ENCODE measurements around the gene TGDS. TPM values are rescaled to one million over a fixed set of nuclear protein-coding genes. Genes with fewer than 3 reads are reported as not detected.

TGDS gene
- total and polyA plus RNA-seq, 2 of the 8 experiments (the other 6 are each of a cell fraction or from before 2014, with no cell fraction given): 11.6 to 11.8 TPM

GRCh38 chr13:94599877-94600276, 3.9 kb upstream of the TGDS start:
- H3K56ac ChIP-seq (replicated peaks; ENCODE audit: insufficient read length, low read depth, low read length): no peak overlapping the region
- ChIA-PET POLR2A (ENCODE audit: partially characterized antibody) (no interaction called here), CTCF (ENCODE audit: partially characterized antibody) (interaction anchor here (0.6 to 0.9 kb wide), 2 partner anchors 18 to 1219 kb away, joined by 3 read pairs; no protein-coding TSS in a partner anchor)
- no peak overlapping the region for H4K91ac ChIP-seq (replicated peaks; ENCODE audit: insufficient read length, low read length)
- no peak for TF ChIP-seq ATF2 (IDR thresholded peaks at IDR 0.05; ENCODE audit: low read length)
- no peak overlapping the region for H2AFZ ChIP-seq (ENCODE audit: low read length)
- H3K23ac ChIP-seq (ENCODE audit: insufficient read length): no peak overlapping the region
- no peak overlapping the region for H3K9ac ChIP-seq (replicated peaks in 1 of 4; ENCODE audit: extremely low read depth in 1 of 4, low read depth in 3 of 4, low read length in 3 of 4)
- H3K27ac ChIP-seq (ENCODE audit: low read depth, low read length): no peak overlapping the region
- no peak overlapping the region for H2BK120ac ChIP-seq (replicated peaks; ENCODE audit: low read depth, low read length)
- peaks cover 2 to 26% of the 10 kb centered on the region in 2 experiments; a peak in 3 of 4 replicates for H3K79me2 ChIP-seq (ENCODE audit: control insufficient read depth in 1 of 2, insufficient read depth in 2 of 2, low read length in 2 of 2)
- no peak overlapping the region for H3K4me3 ChIP-seq (ENCODE audit: extremely low read depth in 1 of 4, insufficient read depth in 2 of 4, low read depth in 3 of 4, low read length in 4 of 4)
- no peak for DNase-seq (ENCODE audit: low read depth in 1 of 2, low spot score in 2 of 2)
- 94% methylated on average over 3 of the region's 3 CpGs; no CpG with 5 or more reads in 1 of the 2 experiments for WGBS, 2 experiments (ENCODE audit: extremely low coverage in 1 of 2, insufficient coverage in 1 of 2, insufficient read length in 1 of 2, insufficient replicate concordance in 2 of 2, low coverage in 1 of 2, low lambda C conversion rate in 2 of 2, missing lambda C conversion rate in 1 of 2)
- no peak overlapping the region for H4K5ac ChIP-seq (ENCODE audit: insufficient read length, low read depth, low read length)
- peaks cover 4 to 8% of the 10 kb centered on the region in 2 experiments for H3K9me3 ChIP-seq (ENCODE audit: insufficient read depth in 2 of 2, low read depth in 1 of 2, low read length in 1 of 2)
- no peak overlapping the region for H2BK5ac ChIP-seq (ENCODE audit: low read depth, low read length)
- no peak overlapping the region for H3K4me2 ChIP-seq (ENCODE audit: insufficient read depth in 1 of 2, low read depth in 2 of 2, low read length in 2 of 2)
- H4K20me1 ChIP-seq (replicated peaks in 1 of 2; ENCODE audit: control insufficient read depth in 1 of 2, insufficient read depth in 2 of 2, low read length in 2 of 2): no peaks in the 10 kb centered on the region
- H3K23me2 ChIP-seq (ENCODE audit: low read depth, low read length): peaks cover 13% of the 10 kb centered on the region
- no peak overlapping the region for H2AK5ac ChIP-seq (ENCODE audit: low read depth, low read length)
- H3K79me1 ChIP-seq (ENCODE audit: low read depth, low read length): peaks cover 5% of the 10 kb centered on the region; the same call in 1 of the 2 replicates
- no peak overlapping the region for H2BK12ac ChIP-seq (ENCODE audit: low read depth, low read length)
- no peak overlapping the region for H4K8ac ChIP-seq (ENCODE audit: extremely low read depth, insufficient read depth, low read length)
- no peak overlapping the region for H2BK15ac ChIP-seq (ENCODE audit: low read length)
- no peaks in the 10 kb centered on the region for H3K36me3 ChIP-seq (ENCODE audit: control insufficient read depth in 2 of 4, insufficient read depth in 4 of 4, low read length in 3 of 4)
- no peak overlapping the region for H3K4ac ChIP-seq (replicated peaks; ENCODE audit: insufficient read length, low read depth, low read length)
- no peak for FAIRE-seq
- H3K4me1 ChIP-seq (replicated peaks in 1 of 4; ENCODE audit: control insufficient read depth in 3 of 4, insufficient read depth in 4 of 4, low read length in 3 of 4): peaks cover 0 to 4% (median 2%) of the 10 kb centered on the region in 4 experiments; a peak in 2 of 7 replicates
- no peak overlapping the region for H3K18ac ChIP-seq (ENCODE audit: extremely low read depth, low read length)
- no peak overlapping the region for H2BK20ac ChIP-seq (ENCODE audit: low read length)
- H3K27me3 ChIP-seq (replicated peaks in 1 of 4; ENCODE audit: control insufficient read depth in 3 of 4, extremely low read depth in 1 of 4, insufficient read depth in 3 of 4, low read length in 3 of 4): peaks cover 5 to 11% (median 8%) of the 10 kb centered on the region in 4 experiments
- no peak overlapping the region for H3K14ac ChIP-seq (ENCODE audit: insufficient read length)

All from H1 (cell line).